ENCODE measurements around the gene MDN1. TPM values are rescaled to one million over a fixed set of nuclear protein-coding genes. Genes with fewer than 3 reads are reported as not detected.

Gene MDN1
- total and polyA plus RNA-seq, 2 of the 4 experiments (the other 2 are of a cell fraction), result 7.7 to 26.7 TPM

DNA sequence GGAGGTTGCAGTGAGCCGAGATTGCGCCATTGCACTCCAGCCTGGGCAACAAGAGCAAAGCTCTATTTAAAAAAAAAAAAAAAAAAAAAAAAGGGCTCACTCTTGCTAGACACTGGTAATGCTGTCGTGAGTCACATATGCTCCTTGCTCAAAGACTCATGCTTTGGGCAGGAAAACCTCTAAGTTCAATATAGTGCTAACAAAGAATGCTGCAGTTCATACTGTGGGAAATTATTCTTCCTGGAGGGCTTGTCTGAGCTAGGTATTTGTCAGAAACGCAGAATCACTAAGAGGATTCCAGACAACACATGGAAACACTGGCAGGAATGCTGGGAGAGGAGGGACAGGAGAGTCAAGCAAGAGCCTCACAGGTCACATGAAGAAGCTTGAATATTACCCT lies 178.8 kb downstream of the MDN1 start:
- no peaks in the 10 kb centered on the region for H3K27me3 ChIP-seq (ENCODE audit: control insufficient read depth, insufficient read depth, low read length)
- peak; percentile 78 for DNase-seq
- no peak overlapping the region for H4K8ac ChIP-seq (ENCODE audit: low read depth in 2 of 2, low read length in 2 of 2)
- TF ChIP-seq MAFK (IDR thresholded peaks at IDR 0.05; ENCODE audit: low read depth, low read length) (no peak), CHD1 (IDR thresholded peaks at IDR 0.05; ENCODE audit: low read depth, low read length) (no peak), NFE2L2 (IDR thresholded peaks at IDR 0.05; ENCODE audit: low read depth, low read length) (no peak), POLR2A (IDR thresholded peaks at IDR 0.05; ENCODE audit: low read depth, low read length) (no peak), RCOR1 (IDR thresholded peaks at IDR 0.05; ENCODE audit: insufficient replicate concordance, low read length) (no peak), MXI1 (IDR thresholded peaks at IDR 0.05; ENCODE audit: borderline replicate concordance, low read depth, low read length) (no peak), RAD21 (IDR thresholded peaks at IDR 0.05; ENCODE audit: low read length) (no peak), CEBPB (IDR thresholded peaks at IDR 0.05; ENCODE audit: low read depth, low read length) (no peak), BHLHE40 (IDR thresholded peaks at IDR 0.05; ENCODE audit: low read depth, low read length) (no peak), SMC3 (IDR thresholded peaks at IDR 0.05; ENCODE audit: low read depth, low read length) (no peak), FOS (IDR thresholded peaks at IDR 0.05; ENCODE audit: low read depth, low read length) (no peak), MAZ (IDR thresholded peaks at IDR 0.05; ENCODE audit: borderline replicate concordance, low read depth, low read length) (no peak), RFX5 (IDR thresholded peaks at IDR 0.05; ENCODE audit: low read depth, low read length) (no peak)
- TF ChIP-seq, protein P1, sequence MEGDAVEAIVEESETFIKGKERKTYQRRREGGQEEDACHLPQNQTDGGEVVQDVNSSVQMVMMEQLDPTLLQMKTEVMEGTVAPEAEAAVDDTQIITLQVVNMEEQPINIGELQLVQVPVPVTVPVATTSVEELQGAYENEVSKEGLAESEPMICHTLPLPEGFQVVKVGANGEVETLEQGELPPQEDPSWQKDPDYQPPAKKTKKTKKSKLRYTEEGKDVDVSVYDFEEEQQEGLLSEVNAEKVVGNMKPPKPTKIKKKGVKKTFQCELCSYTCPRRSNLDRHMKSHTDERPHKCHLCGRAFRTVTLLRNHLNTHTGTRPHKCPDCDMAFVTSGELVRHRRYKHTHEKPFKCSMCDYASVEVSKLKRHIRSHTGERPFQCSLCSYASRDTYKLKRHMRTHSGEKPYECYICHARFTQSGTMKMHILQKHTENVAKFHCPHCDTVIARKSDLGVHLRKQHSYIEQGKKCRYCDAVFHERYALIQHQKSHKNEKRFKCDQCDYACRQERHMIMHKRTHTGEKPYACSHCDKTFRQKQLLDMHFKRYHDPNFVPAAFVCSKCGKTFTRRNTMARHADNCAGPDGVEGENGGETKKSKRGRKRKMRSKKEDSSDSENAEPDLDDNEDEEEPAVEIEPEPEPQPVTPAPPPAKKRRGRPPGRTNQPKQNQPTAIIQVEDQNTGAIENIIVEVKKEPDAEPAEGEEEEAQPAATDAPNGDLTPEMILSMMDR (conservative IDR thresholded peaks at IDR 0.05; ENCODE audit: low read depth, low read length), result no peak
- TF ChIP-seq, protein P2, sequence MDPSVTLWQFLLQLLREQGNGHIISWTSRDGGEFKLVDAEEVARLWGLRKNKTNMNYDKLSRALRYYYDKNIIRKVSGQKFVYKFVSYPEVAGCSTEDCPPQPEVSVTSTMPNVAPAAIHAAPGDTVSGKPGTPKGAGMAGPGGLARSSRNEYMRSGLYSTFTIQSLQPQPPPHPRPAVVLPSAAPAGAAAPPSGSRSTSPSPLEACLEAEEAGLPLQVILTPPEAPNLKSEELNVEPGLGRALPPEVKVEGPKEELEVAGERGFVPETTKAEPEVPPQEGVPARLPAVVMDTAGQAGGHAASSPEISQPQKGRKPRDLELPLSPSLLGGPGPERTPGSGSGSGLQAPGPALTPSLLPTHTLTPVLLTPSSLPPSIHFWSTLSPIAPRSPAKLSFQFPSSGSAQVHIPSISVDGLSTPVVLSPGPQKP (IDR thresholded peaks at IDR 0.05; ENCODE audit: borderline replicate concordance, low read depth, low read length), result no peak
- TF ChIP-seq, protein P3, sequence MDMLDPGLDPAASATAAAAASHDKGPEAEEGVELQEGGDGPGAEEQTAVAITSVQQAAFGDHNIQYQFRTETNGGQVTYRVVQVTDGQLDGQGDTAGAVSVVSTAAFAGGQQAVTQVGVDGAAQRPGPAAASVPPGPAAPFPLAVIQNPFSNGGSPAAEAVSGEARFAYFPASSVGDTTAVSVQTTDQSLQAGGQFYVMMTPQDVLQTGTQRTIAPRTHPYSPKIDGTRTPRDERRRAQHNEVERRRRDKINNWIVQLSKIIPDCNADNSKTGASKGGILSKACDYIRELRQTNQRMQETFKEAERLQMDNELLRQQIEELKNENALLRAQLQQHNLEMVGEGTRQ (IDR thresholded peaks at IDR 0.05; ENCODE audit: low read depth, low read length), result no peak
- H3K14ac ChIP-seq (replicated peaks; ENCODE audit: low read depth, low read length), result no peak overlapping the region
- peaks cover 7% of the 10 kb centered on the region for H3K36me3 ChIP-seq (ENCODE audit: control insufficient read depth, insufficient read depth, low read length)
- ChIA-PET CTCF (no interaction called here), POLR2A (ENCODE audit: unreplicated experiment) (no interaction called here)
- no peak overlapping the region for H3K56ac ChIP-seq (ENCODE audit: extremely low read depth, insufficient read depth, low read length)
- no peak overlapping the region for H3K18ac ChIP-seq (ENCODE audit: low read depth, low read length)
- H3K9me3 ChIP-seq (ENCODE audit: control insufficient read depth, insufficient read depth, low read length), result no peaks in the 10 kb centered on the region
- no peaks in the 10 kb centered on the region for H4K20me1 ChIP-seq (ENCODE audit: insufficient read depth, low read length)
- H2BK5ac ChIP-seq (ENCODE audit: low read depth, low read length, poor library complexity, severe bottlenecking), result no peak overlapping the region
- H4K91ac ChIP-seq (ENCODE audit: insufficient read depth, low read depth, low read length), result no peak overlapping the region
- H3K4me2 ChIP-seq (ENCODE audit: low read depth, low read length), result no peak overlapping the region
- H3K9ac ChIP-seq (ENCODE audit: low read depth, low read length), result no peak overlapping the region
- H2BK20ac ChIP-seq (ENCODE audit: low read depth, low read length), result no peak overlapping the region
- no peaks in the 10 kb centered on the region; the same call in 1 of the 2 replicates for H3K9me1 ChIP-seq (ENCODE audit: insufficient read depth, low read length)
- WGBS, 2 experiments (ENCODE audit: extremely low coverage in 2 of 2, insufficient read length in 1 of 2), result no CpG with 5 or more reads among the region's 4 CpGs
- no peaks in the 10 kb centered on the region; the same call in 1 of the 2 replicates for H3K4me1 ChIP-seq (ENCODE audit: control insufficient read depth, insufficient read depth, low read length)
- H2BK120ac ChIP-seq (ENCODE audit: low read depth, low read length), result no peak overlapping the region
- BruUV-seq (replicated peaks), result no TSS peak
- H2BK15ac ChIP-seq (ENCODE audit: low read depth, low read length), result no peak overlapping the region
- no peak overlapping the region for H3K23ac ChIP-seq (ENCODE audit: low read depth, low read length)
- no peak overlapping the region for H4K5ac ChIP-seq (ENCODE audit: low read depth, low read length)
- peaks cover 10 to 16% of the 10 kb centered on the region in 2 experiments; a peak in 3 of 4 replicates for H3K79me1 ChIP-seq (ENCODE audit: low read depth in 1 of 2, low read length in 2 of 2)
- dilution Hi-C loops (cut with HindIII; ENCODE audit: low sequenced_read_pairs, unreplicated experiment) (no loop called here), in situ Hi-C loops (cut with MboI; ENCODE audit: low sequenced_read_pairs) (no loop called here), intact Hi-C loops (cut with micrococcal nuclease) (no loop called here)
- no peak overlapping the region for H2AK5ac ChIP-seq (ENCODE audit: low read depth, low read length)
- no peak overlapping the region for H3K27ac ChIP-seq (ENCODE audit: insufficient read depth, low read length)
- no peak overlapping the region for H2AFZ ChIP-seq (replicated peaks; ENCODE audit: low read length, poor library complexity)
- H3K4me3 ChIP-seq (ENCODE audit: insufficient read depth, low read depth, low read length), result no peak overlapping the region
- ATAC-seq (ENCODE audit: low read depth), result no peak
- H2AK9ac ChIP-seq (replicated peaks; ENCODE audit: low read depth, low read length, poor library complexity), result no peak overlapping the region
- no peak overlapping the region for H3K4ac ChIP-seq (ENCODE audit: low read depth, low read length)
